GM13977 (cell line): ENCODE data around the gene HS2ST1.

ENCODE experiments used
- DNase-seq: peaks from one replicate; pipeline ENCODE4 v3.0.0; 2012; ENCODE audit warnings: low spot score
- CTCF ChIP-seq: IDR thresholded peaks from 2 replicates; pipeline ENCODE4 v1.5.1; 2012; ENCODE audit warnings: mild to moderate bottlenecking, control low read depth; ENCODE audit not compliant: insufficient read depth; ENCODE audit errors: extremely low read depth, missing control alignments
- in situ Hi-C: fragments of 300-500 bp; cut with MboI; formaldehyde crosslinking; loops from one replicate; pipeline ENCODE4 v1.12.0; 2022; ENCODE audit warnings: low sequenced_read_pairs, low pct_unique_long_range_greater_than_20kb, mixed read lengths, inconsistent platforms; ENCODE audit not compliant: unreplicated experiment

The HS2ST1 gene

GRCh38 chr1:87028576-87028975 lies 114.1 kb downstream of the HS2ST1 start:
- in situ Hi-C loops, result no loop called here
- DNase-seq, result no peak
- TF ChIP-seq CTCF, result no peak

- in situ Hi-C loops, result no loop called here
- no peak for DNase-seq
- no peak for TF ChIP-seq CTCF
These were observed 116.6 kb downstream of the HS2ST1 start for GRCh38 chr1:87030740-87031690.

GRCh38 chr1:87034351-87034750 lies 119.9 kb downstream of the HS2ST1 start:
- no peak for TF ChIP-seq CTCF
- no peak for DNase-seq
- in situ Hi-C loops, result no loop called here

- DNase-seq, result no peak
- no peak for TF ChIP-seq CTCF
- in situ Hi-C loops, result no loop called here
These were observed 124.7 kb downstream of the HS2ST1 start for GRCh38 chr1:87039096-87039495.

GRCh38 chr1:87042111-87042811 lies 127.8 kb downstream of the HS2ST1 start:
- no peak for DNase-seq
- TF ChIP-seq CTCF, result no peak
- in situ Hi-C loops, result no loop called here

- in situ Hi-C loops, result no loop called here
- no peak for DNase-seq
- TF ChIP-seq CTCF, result no peak
These were observed 130.0 kb downstream of the HS2ST1 start for GRCh38 chr1:87044424-87044823.
